Panc1 (cell line): ENCODE measurements around the gene PRRC2C. TPM values are rescaled to one million over a fixed set of nuclear protein-coding genes. Genes with fewer than 3 reads are reported as not detected.

Source experiments
- ATAC-seq: fragments of 200-7000 bp; cut with Tn5 transposase; 2 replicates; pipeline ENCODE4 v1.9.1; 2020; ENCODE audit warnings: mild to moderate bottlenecking, moderate library complexity
- BruUV-seq: library from RNA; stranded (reverse); fragments of 400-500 nt; replicated peaks from 2 replicates; lab custom pipeline; 2021; lab: Mats Ljungman, UMichigan
- CTCF ChIA-PET: fragments of 300-600 bp; sonication (Branson Sonifier 250); formaldehyde crosslinking; loops from one replicate; lab custom pipeline; 2022; ENCODE audit warnings: antibody characterized with exemption; lab: Charles Lee
- POLR2A ChIA-PET: fragments of 300-600 bp; sonication (Branson Sonifier 250); formaldehyde crosslinking; loops from one replicate; lab custom pipeline; 2022; ENCODE audit warnings: antibody characterized with exemption; lab: Charles Lee
- DNase-seq: peaks from one replicate; pipeline ENCODE4 v3.0.0-alpha.2; 2010; ENCODE audit warnings: low read depth, low spot score
- H3K27ac ChIP-seq: 2 replicates; pipeline ENCODE4 v1.5.1; 2011; ENCODE audit warnings: mild to moderate bottlenecking, low read length, inconsistent platforms
- H3K27me3 ChIP-seq: fragments of 200-500 bp; sonication (Bioruptor generic); 2 replicates; pipeline ENCODE4 v1.6.0; 2014; ENCODE audit warnings: low read length, inconsistent platforms; ENCODE audit not compliant: control insufficient read depth, insufficient read depth
- H3K36me3 ChIP-seq: fragments of 200-500 bp; sonication (Bioruptor generic); 2 replicates; pipeline ENCODE4 v1.5.1; 2014; ENCODE audit warnings: inconsistent platforms, mild to moderate bottlenecking, low read length, moderate library complexity; ENCODE audit not compliant: control insufficient read depth, insufficient read depth
- H3K4me1 ChIP-seq: 2 replicates; pipeline ENCODE4 v1.5.1; 2011; ENCODE audit warnings: inconsistent platforms, mild to moderate bottlenecking, low read length, moderate library complexity; ENCODE audit not compliant: control insufficient read depth, insufficient read depth
- H3K4me3 ChIP-seq, 2 experiments: 2 replicates each; pipeline ENCODE4 v1.5.1; 2011 to 2012; ENCODE audit warnings: low read depth in 2 of 2, low read length in 2 of 2, mild to moderate bottlenecking in 2 of 2, inconsistent platforms in 1 of 2, moderate library complexity in 1 of 2
- H3K9me3 ChIP-seq: fragments of 200-500 bp; sonication (Bioruptor generic); 2 replicates; pipeline ENCODE4 v1.5.1; 2014; ENCODE audit warnings: low read depth, mild to moderate bottlenecking, inconsistent platforms, low read length, moderate library complexity; ENCODE audit not compliant: control insufficient read depth, insufficient read depth
- POLR2AphosphoS5 ChIP-seq: IDR thresholded peaks from 2 replicates; pipeline ENCODE4 v1.6.1; 2012; ENCODE audit warnings: mild to moderate bottlenecking, low read depth, low read length, moderate library complexity
- SIN3A ChIP-seq: IDR thresholded peaks from 2 replicates; pipeline ENCODE4 v1.6.1; 2012; ENCODE audit warnings: low read depth, mild to moderate bottlenecking, low read length, moderate library complexity, borderline replicate concordance; ENCODE audit not compliant: insufficient read depth
- TCF7L2 ChIP-seq: IDR thresholded peaks from 2 replicates; pipeline ENCODE4 v1.6.1; 2011; ENCODE audit warnings: mild to moderate bottlenecking, low read depth, low read length, inconsistent platforms
- in situ Hi-C: cut with HindIII; loops from 2 replicates; pipeline ENCODE4 v1.10.0; 2016; ENCODE audit warnings: low sequenced_read_pairs, low pct_unique_long_range_greater_than_20kb
- intact Hi-C: fragments of 100-400 bp; cut with micrococcal nuclease; formaldehyde crosslinking; loops from one replicate; pipeline ENCODE4 v1.10.0; 2022; ENCODE audit not compliant: unreplicated experiment
- total RNA-seq: library from RNA; stranded (reverse); gene quantifications from one replicate; pipeline ENCODE4 v1.2.1, GENCODE V29; 2021; ENCODE audit not compliant: unreplicated experiment
- TF ChIP-seq, protein P1 (sequence below): fragments of 450-650 bp; IDR thresholded peaks from 2 replicates; pipeline ENCODE4 v1.5.1; 2017; ENCODE audit warnings: mild to moderate bottlenecking
- TF ChIP-seq, protein P2 (sequence below), 2 experiments: IDR thresholded peaks; 2 replicates each; pipeline ENCODE4 v1.6.1; 2011 to 2012; ENCODE audit warnings: low read depth in 2 of 2, control low read depth in 1 of 2, low read length in 1 of 2, mild to moderate bottlenecking in 1 of 2, moderate library complexity in 1 of 2; ENCODE audit not compliant: insufficient read depth in 1 of 2

PRRC2C gene
- total RNA-seq, 1 experiment from 2014 or later, result 145 TPM

DNA sequence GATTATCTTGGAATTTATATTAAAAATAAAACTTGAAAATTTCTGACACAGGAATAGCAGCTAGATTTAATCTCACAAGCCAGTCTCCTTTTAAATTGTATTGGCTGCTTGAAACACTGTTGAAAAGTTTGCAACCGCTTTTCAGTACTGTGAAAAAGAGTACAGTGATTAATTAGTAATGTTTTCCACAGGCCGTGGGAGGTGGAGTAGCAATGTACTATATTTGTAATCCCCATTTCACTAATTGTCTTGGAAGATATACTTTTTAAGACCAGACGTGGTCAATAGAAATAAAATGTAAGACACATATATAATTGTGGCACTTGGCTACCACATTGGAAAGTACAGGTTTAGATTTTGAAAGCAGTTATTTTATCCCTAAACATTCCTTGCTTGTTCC is 95.9 kb downstream of the PRRC2C start:
- H3K4me1 ChIP-seq, result no peaks in the 10 kb centered on the region
- no peak overlapping the region for H3K27ac ChIP-seq
- no TSS peak for BruUV-seq
- ATAC-seq (no peak), DNase-seq (no peak)
- in situ Hi-C loops, result no loop called here
- POLR2A ChIA-PET, result interaction anchor here (0.5 kb wide), 1 partner anchor 9 kb away, joined by 3 read pairs; no protein-coding TSS in a partner anchor
- TF ChIP-seq, protein P1, sequence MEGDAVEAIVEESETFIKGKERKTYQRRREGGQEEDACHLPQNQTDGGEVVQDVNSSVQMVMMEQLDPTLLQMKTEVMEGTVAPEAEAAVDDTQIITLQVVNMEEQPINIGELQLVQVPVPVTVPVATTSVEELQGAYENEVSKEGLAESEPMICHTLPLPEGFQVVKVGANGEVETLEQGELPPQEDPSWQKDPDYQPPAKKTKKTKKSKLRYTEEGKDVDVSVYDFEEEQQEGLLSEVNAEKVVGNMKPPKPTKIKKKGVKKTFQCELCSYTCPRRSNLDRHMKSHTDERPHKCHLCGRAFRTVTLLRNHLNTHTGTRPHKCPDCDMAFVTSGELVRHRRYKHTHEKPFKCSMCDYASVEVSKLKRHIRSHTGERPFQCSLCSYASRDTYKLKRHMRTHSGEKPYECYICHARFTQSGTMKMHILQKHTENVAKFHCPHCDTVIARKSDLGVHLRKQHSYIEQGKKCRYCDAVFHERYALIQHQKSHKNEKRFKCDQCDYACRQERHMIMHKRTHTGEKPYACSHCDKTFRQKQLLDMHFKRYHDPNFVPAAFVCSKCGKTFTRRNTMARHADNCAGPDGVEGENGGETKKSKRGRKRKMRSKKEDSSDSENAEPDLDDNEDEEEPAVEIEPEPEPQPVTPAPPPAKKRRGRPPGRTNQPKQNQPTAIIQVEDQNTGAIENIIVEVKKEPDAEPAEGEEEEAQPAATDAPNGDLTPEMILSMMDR, result no peak
- no peak for TF ChIP-seq TCF7L2
- TF ChIP-seq SIN3A, result no peak
- TF ChIP-seq POLR2AphosphoS5, result no peak
- TF ChIP-seq, protein P2, sequence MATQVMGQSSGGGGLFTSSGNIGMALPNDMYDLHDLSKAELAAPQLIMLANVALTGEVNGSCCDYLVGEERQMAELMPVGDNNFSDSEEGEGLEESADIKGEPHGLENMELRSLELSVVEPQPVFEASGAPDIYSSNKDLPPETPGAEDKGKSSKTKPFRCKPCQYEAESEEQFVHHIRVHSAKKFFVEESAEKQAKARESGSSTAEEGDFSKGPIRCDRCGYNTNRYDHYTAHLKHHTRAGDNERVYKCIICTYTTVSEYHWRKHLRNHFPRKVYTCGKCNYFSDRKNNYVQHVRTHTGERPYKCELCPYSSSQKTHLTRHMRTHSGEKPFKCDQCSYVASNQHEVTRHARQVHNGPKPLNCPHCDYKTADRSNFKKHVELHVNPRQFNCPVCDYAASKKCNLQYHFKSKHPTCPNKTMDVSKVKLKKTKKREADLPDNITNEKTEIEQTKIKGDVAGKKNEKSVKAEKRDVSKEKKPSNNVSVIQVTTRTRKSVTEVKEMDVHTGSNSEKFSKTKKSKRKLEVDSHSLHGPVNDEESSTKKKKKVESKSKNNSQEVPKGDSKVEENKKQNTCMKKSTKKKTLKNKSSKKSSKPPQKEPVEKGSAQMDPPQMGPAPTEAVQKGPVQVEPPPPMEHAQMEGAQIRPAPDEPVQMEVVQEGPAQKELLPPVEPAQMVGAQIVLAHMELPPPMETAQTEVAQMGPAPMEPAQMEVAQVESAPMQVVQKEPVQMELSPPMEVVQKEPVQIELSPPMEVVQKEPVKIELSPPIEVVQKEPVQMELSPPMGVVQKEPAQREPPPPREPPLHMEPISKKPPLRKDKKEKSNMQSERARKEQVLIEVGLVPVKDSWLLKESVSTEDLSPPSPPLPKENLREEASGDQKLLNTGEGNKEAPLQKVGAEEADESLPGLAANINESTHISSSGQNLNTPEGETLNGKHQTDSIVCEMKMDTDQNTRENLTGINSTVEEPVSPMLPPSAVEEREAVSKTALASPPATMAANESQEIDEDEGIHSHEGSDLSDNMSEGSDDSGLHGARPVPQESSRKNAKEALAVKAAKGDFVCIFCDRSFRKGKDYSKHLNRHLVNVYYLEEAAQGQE (IDR thresholded peaks at IDR 0.05; ENCODE audit: insufficient read depth in 1 of 2, low read depth in 2 of 2, low read length in 1 of 2), result no peak
- CTCF ChIA-PET, result no interaction called here
- H3K9me3 ChIP-seq, result no peaks in the 10 kb centered on the region
- H3K27me3 ChIP-seq, result no peaks in the 10 kb centered on the region
- H3K4me3 ChIP-seq, result no peak overlapping the region
- intact Hi-C loops, result no loop called here
- peaks cover 57% of the 10 kb centered on the region for H3K36me3 ChIP-seq

- ChIA-PET CTCF (no interaction called here), POLR2A (no interaction called here)
- H3K27me3 ChIP-seq, result no peaks in the 10 kb centered on the region
- in situ Hi-C loops (no loop called here), intact Hi-C loops (no loop called here)
- H3K9me3 ChIP-seq, result no peaks in the 10 kb centered on the region
- H3K36me3 ChIP-seq, result peaks cover 54% of the 10 kb centered on the region
- ATAC-seq (no peak), DNase-seq (no peak)
- H3K4me3 ChIP-seq, result no peak overlapping the region
- H3K27ac ChIP-seq, result no peak overlapping the region
- no TSS peak for BruUV-seq
- TF ChIP-seq, protein P2 (IDR thresholded peaks at IDR 0.05; ENCODE audit: insufficient read depth in 1 of 2, low read depth in 2 of 2, low read length in 1 of 2), result no peak
- TF ChIP-seq SIN3A (no peak), POLR2AphosphoS5 (no peak), TCF7L2 (no peak)
- TF ChIP-seq, protein P1, result no peak
- H3K4me1 ChIP-seq, result no peaks in the 10 kb centered on the region
These were observed 96.4 kb downstream of the PRRC2C start for GRCh38 chr1:171581766-171582165.
